OCI-LY7 (cell line): ENCODE results near the gene PTPN21. TPM values are rescaled to one million over a fixed set of nuclear protein-coding genes. Genes with fewer than 3 reads are reported as not detected.
"Not testable (repeated sequence)": the region's sequence is repeated elsewhere in the genome, so short reads cannot be mapped to it uniquely, and the experiment has no call there.

Experiments
- BruUV-seq: library from RNA; stranded (reverse); fragments of 400-500 nt; replicated peaks from 2 replicates; lab custom pipeline; 2021; lab: Mats Ljungman, UMichigan
- CTCF ChIA-PET: fragments of 300-600 bp; sonication (Branson Sonifier 250); formaldehyde crosslinking; loops from one replicate; lab custom pipeline; 2022; ENCODE audit warnings: antibody characterized with exemption; ENCODE audit not compliant: unreplicated experiment; lab: Charles Lee
- POLR2A ChIA-PET: fragments of 300-600 bp; sonication (Branson Sonifier 250); formaldehyde crosslinking; loops from one replicate; lab custom pipeline; 2022; ENCODE audit warnings: antibody characterized with exemption; lab: Charles Lee
- DNase-seq: peaks from one replicate; pipeline ENCODE4 v3.0.0-alpha.2; 2015; ENCODE audit warnings: low spot score
- H2AFZ ChIP-seq: fragments of 200-600 bp; sonication (generic), shearing (Covaris generic); 2 replicates; pipeline ENCODE4 v1.6.1; 2014; ENCODE audit warnings: mild to moderate bottlenecking, antibody characterized with exemption, low read length, moderate library complexity
- H3K27ac ChIP-seq: fragments of 200-600 bp; sonication (generic); 2 replicates; pipeline ENCODE4 v1.5.1; 2014; ENCODE audit warnings: mixed run types, low read depth, mild to moderate bottlenecking, moderate library complexity, low read length, inconsistent platforms; ENCODE audit not compliant: poor library complexity, severe bottlenecking
- H3K36me3 ChIP-seq: fragments of 200-600 bp; sonication (generic); 2 replicates; pipeline ENCODE4 v1.6.1; 2014; ENCODE audit warnings: mild to moderate bottlenecking, antibody characterized with exemption, low read length, moderate library complexity, mixed read lengths; ENCODE audit not compliant: insufficient read depth
- H3K4me1 ChIP-seq: fragments of 200-600 bp; sonication (generic); 2 replicates; pipeline ENCODE4 v1.5.1; 2014; ENCODE audit warnings: mild to moderate bottlenecking, low read length; ENCODE audit not compliant: insufficient read depth, poor library complexity, severe bottlenecking
- H3K4me2 ChIP-seq: fragments of 200-600 bp; sonication (generic); 2 replicates; pipeline ENCODE4 v1.6.1; 2014; ENCODE audit warnings: mild to moderate bottlenecking, low read length
- H3K4me3 ChIP-seq: fragments of 200-600 bp; sonication (generic); 2 replicates; pipeline ENCODE4 v1.5.1; 2014; ENCODE audit warnings: mild to moderate bottlenecking, low read depth, low read length; ENCODE audit not compliant: poor library complexity, severe bottlenecking
- H3K79me2 ChIP-seq: fragments of 200-600 bp; sonication (generic); 2 replicates; pipeline ENCODE4 v1.6.1; 2016; ENCODE audit warnings: low read depth, mild to moderate bottlenecking, low read length, moderate library complexity, mixed read lengths; ENCODE audit not compliant: insufficient read depth
- H3K9me2 ChIP-seq: fragments of 200-600 bp; sonication (generic); 2 replicates; pipeline ENCODE4 v1.6.1; 2016; ENCODE audit warnings: mild to moderate bottlenecking, low read length, mixed read lengths; ENCODE audit not compliant: insufficient read depth
- H3K9me3 ChIP-seq: fragments of 200-600 bp; sonication (generic); 2 replicates; pipeline ENCODE4 v1.6.1; 2014; ENCODE audit warnings: mild to moderate bottlenecking, mixed run types, low read length, mixed read lengths
- H4K20me1 ChIP-seq: fragments of 200-600 bp; sonication (generic); 2 replicates; pipeline ENCODE4 v1.6.1; 2014; ENCODE audit warnings: mild to moderate bottlenecking, antibody characterized with exemption, low read length, moderate library complexity, mixed read lengths; ENCODE audit not compliant: insufficient read depth
- CTCF ChIP-seq: fragments of 200-600 bp; sonication (generic); conservative IDR thresholded peaks from 2 replicates; pipeline ENCODE4 v1.5.1; 2014; ENCODE audit warnings: mild to moderate bottlenecking, antibody characterized with exemption, low read length, moderate library complexity, mixed read lengths
- EZH2phosphoT487 ChIP-seq: fragments of 200-600 bp; sonication (generic); IDR thresholded peaks from 2 replicates; pipeline ENCODE4 v1.6.1; 2018; ENCODE audit warnings: low read depth, borderline replicate concordance, mild to moderate bottlenecking, mixed run types, antibody characterized with exemption, low read length, moderate library complexity, mixed read lengths
- intact Hi-C: fragments of 100-400 bp; cut with micrococcal nuclease; formaldehyde crosslinking; loops from one replicate; pipeline ENCODE4 v1.10.0; 2022; ENCODE audit not compliant: unreplicated experiment
- total RNA-seq, 2 experiments: library from RNA; depleted of rRNA in 1 of 2; stranded (reverse); fragments of >200 nt in 1 of 2; shearing (Covaris generic) in 1 of 2; gene quantifications; 2 replicates each; pipeline ENCODE4 v1.2.3, GENCODE V29; 2014 to 2022

The PTPN21 gene
- total RNA-seq, 2 experiments from 2014 or later: not detected

GRCh38 chr14:88535813-88536212, 19.0 kb downstream of the PTPN21 start:
- ChIA-PET CTCF (no interaction called here), POLR2A (no interaction called here)
- H3K4me2 ChIP-seq: no peak overlapping the region
- no peak overlapping the region for H3K4me3 ChIP-seq
- no TSS peak for BruUV-seq
- TF ChIP-seq CTCF (no peak), EZH2phosphoT487 (no peak)
- H3K79me2 ChIP-seq: no peaks in the 10 kb centered on the region
- H3K27ac ChIP-seq: no peak overlapping the region
- H3K4me1 ChIP-seq: no peaks in the 10 kb centered on the region
- no peak overlapping the region for H2AFZ ChIP-seq
- intact Hi-C loops: no loop called here
- H3K9me3 ChIP-seq: no peaks in the 10 kb centered on the region
- no peaks in the 10 kb centered on the region for H3K9me2 ChIP-seq
- no peak for DNase-seq
- no peaks in the 10 kb centered on the region for H4K20me1 ChIP-seq
- H3K36me3 ChIP-seq: no peaks in the 10 kb centered on the region

GRCh38 chr14:88535149-88535548, 19.7 kb downstream of the PTPN21 start:
- Histone ChIP-seq H3K36me3 (no peaks in the 10 kb centered on the region), H3K4me3 (no peak overlapping the region), H3K27ac (no peak overlapping the region), H4K20me1 (no peaks in the 10 kb centered on the region), H2AFZ (no peak overlapping the region), H3K9me3 (no peaks in the 10 kb centered on the region), H3K4me1 (no peaks in the 10 kb centered on the region), H3K9me2 (no peaks in the 10 kb centered on the region), H3K4me2 (no peak overlapping the region), H3K79me2 (no peaks in the 10 kb centered on the region)
- ChIA-PET CTCF (no interaction called here), POLR2A (no interaction called here)
- no peak for DNase-seq
- TF ChIP-seq CTCF (no peak), EZH2phosphoT487 (no peak)
- intact Hi-C loops: no loop called here
- no TSS peak for BruUV-seq

GRCh38 chr14:88533064-88533602, 21.7 kb downstream of the PTPN21 start:
- Histone ChIP-seq H3K4me3 (no peak overlapping the region), H4K20me1 (no peaks in the 10 kb centered on the region), H3K4me2 (no peak overlapping the region), H3K9me2 (no peaks in the 10 kb centered on the region), H2AFZ (no peak overlapping the region), H3K36me3 (no peaks in the 10 kb centered on the region), H3K27ac (no peak overlapping the region), H3K9me3 (no peaks in the 10 kb centered on the region), H3K79me2 (no peaks in the 10 kb centered on the region), H3K4me1 (no peaks in the 10 kb centered on the region)
- TF ChIP-seq EZH2phosphoT487 (no peak), CTCF (no peak)
- POLR2A ChIA-PET: no interaction called here
- no TSS peak for BruUV-seq
- no peak for DNase-seq
- intact Hi-C loops: no loop called here
- CTCF ChIA-PET: no interaction called here

GRCh38 chr14:88529889-88530288, 24.9 kb downstream of the PTPN21 start:
- H3K79me2 ChIP-seq, H3K4me3 ChIP-seq, H2AFZ ChIP-seq, H3K27ac ChIP-seq, H3K4me1 ChIP-seq, H4K20me1 ChIP-seq, H3K36me3 ChIP-seq, DNase-seq, H3K9me2 ChIP-seq, BruUV-seq, intact Hi-C loops, CTCF ChIA-PET, H3K4me2 ChIP-seq, H3K9me3 ChIP-seq: not testable (repeated sequence)
- POLR2A ChIA-PET: interaction anchor here (0.7 kb wide), 2 partner anchors 1206 to 1701 kb away, joined by 4 to 5 read pairs; no protein-coding TSS in a partner anchor
